HG02571 (cell line): ENCODE results near the gene ARHGAP10.
"Not testable (repeated sequence)": the region's sequence is repeated elsewhere in the genome, so short reads cannot be mapped to it uniquely, and the experiment has no call there.

Experiments
- ATAC-seq: cut with Tn5 transposase; IDR thresholded peaks from one replicate; pipeline ENCODE4 v1.9.1; 2021; ENCODE audit warnings: mild to moderate bottlenecking, moderate library complexity; ENCODE audit not compliant: unreplicated experiment

Gene ARHGAP10

DNA sequence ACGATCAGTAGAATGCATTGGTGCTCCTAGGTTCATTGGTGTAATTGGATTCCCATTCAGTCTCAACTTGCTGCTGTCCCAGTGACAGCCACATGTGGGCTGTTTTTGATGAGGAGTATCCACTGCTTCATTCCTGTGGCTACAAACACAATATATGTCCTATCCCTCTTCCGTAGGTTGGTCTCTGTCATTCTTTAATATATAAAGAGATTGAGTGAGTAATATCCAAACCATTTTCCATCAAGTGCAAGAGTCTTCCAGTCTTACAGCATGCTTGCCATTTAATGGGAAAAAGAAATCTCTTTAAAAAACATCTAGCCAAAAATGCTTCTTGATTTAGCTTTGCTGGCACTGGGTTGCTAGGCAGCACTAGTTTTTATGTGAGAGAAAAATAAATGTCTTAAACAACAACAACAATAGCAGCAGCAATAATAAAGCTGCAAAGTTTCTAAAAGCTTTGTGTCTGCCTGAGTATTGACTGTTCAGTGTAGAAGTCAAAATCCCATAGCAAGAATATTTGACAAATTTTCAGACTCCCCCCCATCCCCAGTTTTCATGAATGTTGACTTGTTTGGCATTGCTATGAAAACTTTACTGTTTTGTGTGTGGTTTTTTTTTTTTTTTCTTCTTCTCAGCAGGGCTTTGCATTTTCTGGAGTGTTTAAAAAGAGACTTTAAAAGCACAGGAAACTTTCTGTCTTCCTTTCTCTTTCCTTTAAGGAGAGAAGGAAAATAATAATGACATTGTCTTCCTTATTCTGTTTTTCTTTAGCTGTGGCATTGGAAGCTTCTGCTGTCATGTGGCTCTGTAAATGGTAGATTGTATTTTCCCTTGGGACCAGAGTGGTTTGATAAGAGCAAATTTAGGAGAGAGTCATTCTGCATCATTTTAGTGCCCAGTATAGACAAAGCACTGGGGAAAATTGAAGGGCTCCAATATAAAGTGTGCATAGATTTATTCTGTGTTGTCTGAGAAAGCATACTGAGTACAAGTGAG lies 244.3 kb downstream of the ARHGAP10 start:
- no peak for ATAC-seq

- ATAC-seq: no peak
Observed at GRCh38 chr4:147980586-147980985, 248.7 kb downstream of the ARHGAP10 start.

- ATAC-seq: peak; percentile 94
Observed at GRCh38 chr4:147981305-147981704, 249.4 kb downstream of the ARHGAP10 start.

DNA sequence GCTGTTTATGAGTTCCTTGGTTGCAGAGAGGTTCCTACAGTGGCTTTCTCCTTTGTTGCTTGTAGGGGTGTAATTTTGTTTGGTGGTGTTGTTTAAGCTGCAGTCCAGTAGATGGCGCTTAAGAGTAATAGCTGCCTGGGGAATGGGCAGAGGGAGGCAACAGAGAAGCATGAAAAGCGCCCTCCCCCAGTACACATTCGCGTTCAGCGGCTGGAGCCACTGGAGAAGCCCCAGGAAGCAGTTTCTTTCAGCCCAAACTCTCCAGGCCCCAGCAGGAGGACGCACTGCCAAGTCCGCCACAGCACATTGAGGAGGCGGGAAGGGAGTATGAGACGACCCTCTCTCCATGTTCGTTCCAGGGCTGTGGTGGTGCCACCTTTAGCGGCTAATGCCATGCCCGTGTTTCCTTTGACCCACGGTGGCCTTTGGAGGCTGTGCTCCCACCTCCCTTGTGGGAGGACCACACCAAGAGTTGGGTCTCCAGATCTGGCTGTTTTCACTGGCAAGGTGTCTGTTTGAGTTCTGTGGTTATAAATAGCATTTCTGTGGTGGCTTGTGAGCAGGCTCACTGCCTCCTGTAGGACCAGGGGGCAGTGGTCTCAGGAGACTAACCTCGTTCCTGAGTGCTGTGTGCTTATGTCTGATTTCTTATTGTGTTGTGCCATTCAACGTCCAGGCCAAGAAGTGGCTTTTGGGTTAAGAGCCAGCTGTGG lies 252.3 kb downstream of the ARHGAP10 start:
- ATAC-seq: no peak

- no peak for ATAC-seq
Observed at GRCh38 chr4:147984778-147985138, 252.9 kb downstream of the ARHGAP10 start.

DNA sequence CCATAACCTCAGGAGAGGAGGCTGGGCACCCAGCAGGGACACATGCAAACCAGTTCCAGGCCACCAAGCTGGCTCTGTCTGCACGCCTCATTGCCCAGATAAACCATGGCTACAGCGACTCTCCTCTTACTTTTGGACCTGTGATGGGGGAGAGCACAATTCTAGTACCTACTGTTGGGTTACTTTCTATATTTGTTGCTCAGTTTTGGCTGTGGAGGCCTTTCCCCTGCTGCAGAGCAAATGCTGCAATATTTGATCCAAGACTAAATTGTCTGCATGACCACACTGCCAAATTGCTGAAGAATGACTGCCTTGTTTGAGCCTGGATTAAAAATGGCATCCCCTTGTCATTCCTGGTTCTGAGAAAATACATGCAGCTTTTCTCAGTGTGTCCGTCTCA lies 253.5 kb downstream of the ARHGAP10 start:
- ATAC-seq: no peak

- peak; percentile 67 for ATAC-seq
Observed at GRCh38 chr4:147987252-147987651, 255.4 kb downstream of the ARHGAP10 start.

DNA sequence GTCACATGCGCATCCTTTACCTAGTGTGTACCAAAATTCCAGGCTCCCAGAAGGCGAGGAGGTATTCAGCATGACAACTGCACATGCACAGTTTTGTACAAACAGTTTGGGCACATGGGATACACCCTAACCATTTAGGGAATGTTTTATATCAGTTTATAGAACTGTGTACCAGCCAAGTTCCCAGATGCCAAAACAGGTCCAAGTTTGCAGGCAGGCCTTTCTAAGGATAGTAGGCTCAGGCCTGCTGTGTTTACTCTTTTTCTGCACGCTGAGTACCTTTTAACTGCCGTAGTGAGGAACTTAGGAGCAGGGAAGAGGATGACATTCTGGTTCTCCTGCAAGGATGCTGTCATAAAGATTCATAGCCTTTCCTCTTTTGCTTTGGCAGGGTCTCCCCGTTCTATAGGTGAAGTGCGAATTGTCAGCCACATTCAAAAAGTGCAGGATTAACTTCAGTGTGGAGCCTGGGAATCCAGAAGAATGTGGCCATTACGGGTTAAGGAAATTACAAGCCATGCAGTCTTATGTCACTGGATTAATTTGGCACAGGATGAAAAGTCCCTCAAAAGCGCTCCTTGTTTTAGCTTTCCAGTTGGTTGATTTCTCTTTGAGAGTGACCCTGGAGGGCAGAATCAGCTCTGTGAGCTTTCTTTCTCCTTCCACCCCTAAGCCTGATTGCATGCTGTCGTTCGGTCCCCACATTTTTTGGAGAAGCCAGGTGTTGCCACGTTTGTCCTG lies 259.8 kb downstream of the ARHGAP10 start:
- ATAC-seq: no peak

- no peak for ATAC-seq
Observed at GRCh38 chr4:147994076-147994475, 262.2 kb downstream of the ARHGAP10 start.

- no peak for ATAC-seq
Observed at GRCh38 chr4:147994491-147995385, 262.9 kb downstream of the ARHGAP10 start.

GRCh38 chr4:147996859-147997258 lies 265.0 kb downstream of the ARHGAP10 start:
- ATAC-seq: no peak

GRCh38 chr4:148000038-148000437 lies 268.1 kb downstream of the ARHGAP10 start:
- ATAC-seq: not testable (repeated sequence)

DNA sequence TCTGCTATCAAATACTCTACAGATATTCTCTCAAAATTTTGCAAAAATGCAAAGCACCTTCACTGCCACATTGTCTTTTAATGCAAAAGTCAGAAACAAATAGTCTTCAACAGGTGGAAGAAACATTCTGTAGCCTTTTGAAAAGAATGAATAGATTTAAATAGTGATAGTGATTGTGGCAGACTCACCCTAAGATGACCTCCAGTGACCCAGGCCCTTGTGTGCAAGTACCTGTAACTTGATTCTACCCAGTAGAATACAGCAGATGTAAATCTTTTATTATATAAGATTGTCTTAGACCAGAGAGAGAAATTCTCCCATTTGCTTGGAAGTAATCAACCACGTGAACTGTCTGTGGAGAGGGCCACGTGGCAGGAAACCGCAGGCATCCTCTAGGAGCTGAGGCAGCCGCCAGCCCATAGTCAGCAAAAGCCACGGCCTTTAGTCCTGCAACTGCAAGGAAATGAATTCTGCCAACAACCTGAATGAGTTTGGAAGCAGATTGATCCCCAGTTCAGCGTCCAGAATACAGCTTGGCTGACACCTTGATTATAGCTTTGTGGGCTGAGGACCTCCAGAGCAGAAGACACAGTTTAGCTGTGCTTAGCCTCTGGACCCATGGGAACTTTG lies 272.5 kb downstream of the ARHGAP10 start:
- ATAC-seq: no peak

GRCh38 chr4:148006001-148006400 lies 274.1 kb downstream of the ARHGAP10 start:
- no peak for ATAC-seq

GRCh38 chr4:148007314-148007760 lies 275.4 kb downstream of the ARHGAP10 start:
- no peak for ATAC-seq

GRCh38 chr4:148007792-148008191 lies 275.9 kb downstream of the ARHGAP10 start:
- no peak for ATAC-seq

DNA sequence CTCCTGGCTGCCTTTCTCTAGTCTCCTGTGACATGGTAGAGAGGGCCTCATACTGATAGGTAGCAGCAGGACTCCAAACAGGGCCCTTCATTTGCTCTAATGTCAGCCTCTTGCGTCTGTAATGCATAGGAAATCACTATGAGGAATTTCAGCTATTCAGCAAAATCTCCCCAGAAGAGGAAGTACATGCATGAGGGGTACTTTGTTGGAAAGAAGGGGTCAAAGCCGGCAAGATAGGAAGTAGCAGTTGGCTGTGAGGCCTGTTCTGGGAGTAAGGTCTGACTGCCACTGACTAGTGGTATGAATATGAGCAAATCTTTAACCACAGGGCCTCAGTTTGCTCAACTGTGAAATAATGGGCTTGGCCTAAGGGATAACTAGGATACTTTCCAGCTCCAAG lies 283.2 kb downstream of the ARHGAP10 start:
- ATAC-seq: no peak

DNA sequence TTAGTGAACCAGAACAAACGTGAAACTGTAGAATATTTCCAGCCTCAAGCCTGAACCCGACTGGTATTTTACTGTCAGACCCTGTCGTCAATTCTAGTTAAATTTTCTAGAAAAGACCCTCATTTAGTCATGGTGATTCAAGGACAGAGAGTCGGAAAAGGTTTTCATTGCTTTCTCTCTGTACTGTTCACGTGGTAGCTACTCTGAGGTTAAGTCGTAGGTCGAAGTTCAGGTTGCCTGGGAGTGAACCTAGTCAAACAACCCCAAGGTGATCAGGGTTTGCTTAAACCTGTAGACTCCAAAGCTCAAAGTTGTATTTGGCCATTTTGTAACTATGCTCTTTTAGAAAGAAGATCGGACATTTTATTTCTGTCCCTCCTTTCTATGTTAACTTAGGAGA lies 283.6 kb downstream of the ARHGAP10 start:
- ATAC-seq: no peak

- no peak for ATAC-seq
Observed at GRCh38 chr4:148016063-148016637, 284.3 kb downstream of the ARHGAP10 start.
